RWPE2 (cell line): Measurements from ENCODE around the gene RCOR3.

ENCODE experiments used
- ATAC-seq: fragments of 200-7000 bp; cut with Tn5 transposase; 3 replicates; pipeline ENCODE4 v1.9.1; 2021; ENCODE audit warnings: low read depth
- DNase-seq: peaks from one replicate; pipeline ENCODE4 v3.0.0-alpha.2; 2020; ENCODE audit warnings: low spot score
- H3K27ac ChIP-seq: fragments of 450-650 bp; 2 replicates; pipeline ENCODE4 v1.5.1; 2017; ENCODE audit warnings: mild to moderate bottlenecking; ENCODE audit not compliant: poor library complexity, severe bottlenecking
- H3K27me3 ChIP-seq: fragments of 250-450 bp; sonication (Bioruptor Pico); 2 replicates; pipeline ENCODE4 v1.5.1; 2021; ENCODE audit warnings: mild to moderate bottlenecking, moderate library complexity; ENCODE audit not compliant: insufficient read depth, poor library complexity, severe bottlenecking
- H3K36me3 ChIP-seq: fragments of 250-450 bp; sonication (Bioruptor Pico); 2 replicates; pipeline ENCODE4 v1.5.1; 2020; ENCODE audit warnings: low read depth, mild to moderate bottlenecking, moderate library complexity
- H3K4me1 ChIP-seq: fragments of 250-450 bp; sonication (Bioruptor Pico); 2 replicates; pipeline ENCODE4 v1.5.1; 2021; ENCODE audit warnings: mild to moderate bottlenecking, moderate library complexity; ENCODE audit not compliant: insufficient read depth, poor library complexity, severe bottlenecking
- H3K4me3 ChIP-seq: fragments of 250-450 bp; sonication (Bioruptor Pico); 2 replicates; pipeline ENCODE4 v1.5.1; 2021; ENCODE audit warnings: mild to moderate bottlenecking, moderate library complexity; ENCODE audit not compliant: severe bottlenecking
- H3K9me3 ChIP-seq: fragments of 250-450 bp; sonication (Bioruptor Pico); 2 replicates; pipeline ENCODE4 v1.5.1; 2021; ENCODE audit warnings: mild to moderate bottlenecking, moderate library complexity; ENCODE audit not compliant: severe bottlenecking
- CTCF ChIP-seq: fragments of 450-650 bp; IDR thresholded peaks from one replicate; pipeline ENCODE4 v1.5.1; 2017; ENCODE audit warnings: mild to moderate bottlenecking, moderate library complexity; ENCODE audit not compliant: poor library complexity, severe bottlenecking

Gene RCOR3

GRCh38 chr1:211328084-211328694 is 69.0 kb downstream of the RCOR3 start:
- DNase-seq (no peak), ATAC-seq (no peak)
- no peaks in the 10 kb centered on the region for H3K4me1 ChIP-seq
- no peaks in the 10 kb centered on the region for H3K9me3 ChIP-seq
- H3K36me3 ChIP-seq = no peaks in the 10 kb centered on the region
- H3K27me3 ChIP-seq = no peaks in the 10 kb centered on the region
- no peak overlapping the region for H3K4me3 ChIP-seq
- TF ChIP-seq CTCF = no peak
- no peak overlapping the region for H3K27ac ChIP-seq

- ATAC-seq (no peak), DNase-seq (no peak)
- TF ChIP-seq CTCF = no peak
- Histone ChIP-seq H3K4me3 (no peak overlapping the region), H3K27me3 (no peaks in the 10 kb centered on the region), H3K4me1 (no peaks in the 10 kb centered on the region), H3K9me3 (no peaks in the 10 kb centered on the region), H3K36me3 (no peaks in the 10 kb centered on the region), H3K27ac (no peak overlapping the region)
Observed at GRCh38 chr1:211328866-211329475, 69.8 kb downstream of the RCOR3 start.

- H3K27me3 ChIP-seq = no peaks in the 10 kb centered on the region
- H3K9me3 ChIP-seq = no peaks in the 10 kb centered on the region
- TF ChIP-seq CTCF = no peak
- no peak for DNase-seq
- no peaks in the 10 kb centered on the region for H3K36me3 ChIP-seq
- no peaks in the 10 kb centered on the region for H3K4me1 ChIP-seq
- H3K4me3 ChIP-seq = no peak overlapping the region
- no peak for ATAC-seq
- no peak overlapping the region for H3K27ac ChIP-seq
Observed at GRCh38 chr1:211329764-211330201, 70.6 kb downstream of the RCOR3 start.

GRCh38 chr1:211330282-211330936 is 71.2 kb downstream of the RCOR3 start:
- no peaks in the 10 kb centered on the region for H3K4me1 ChIP-seq
- H3K9me3 ChIP-seq = no peaks in the 10 kb centered on the region
- DNase-seq = no peak
- no peaks in the 10 kb centered on the region for H3K36me3 ChIP-seq
- H3K4me3 ChIP-seq = no peak overlapping the region
- H3K27ac ChIP-seq = no peak overlapping the region
- TF ChIP-seq CTCF = no peak
- no peaks in the 10 kb centered on the region for H3K27me3 ChIP-seq
- no peak for ATAC-seq
